K562 (cell line): ENCODE results near the gene DKC1. TPM values are rescaled to one million over a fixed set of nuclear protein-coding genes. Genes with fewer than 3 reads are reported as not detected.

Experiments used
- C11orf30 ChIP-seq: fragments of 450-650 bp; IDR thresholded peaks from 2 replicates; pipeline ENCODE4 v1.6.1; 2016; ENCODE audit warnings: low read depth, mild to moderate bottlenecking
- CBX3 ChIP-seq, 2 experiments: IDR thresholded peaks; 1 replicate in 1 of 2; 2 replicates in 1 of 2; pipeline ENCODE4 v1.6.1; 2012; ENCODE audit warnings: inconsistent platforms in 2 of 2, low read length in 2 of 2, borderline replicate concordance in 1 of 2, control low read depth in 1 of 2
- CTCF ChIP-seq, 3 experiments: IDR thresholded peaks in 2 of 3; conservative IDR thresholded peaks in 1 of 3; 2 replicates each; pipeline ENCODE4 v1.5.1; 2011 to 2012; ENCODE audit warnings: low read length in 3 of 3, mild to moderate bottlenecking in 3 of 3, control low read depth in 2 of 3, improper control_type of control experiment in 1 of 3, inconsistent platforms in 1 of 3, low read depth in 1 of 3, mixed read lengths in 1 of 3, moderate library complexity in 1 of 3; ENCODE audit not compliant: insufficient read depth in 2 of 3
- E2F5 ChIP-seq: sonication (generic); formaldehyde crosslinking; IDR thresholded peaks from 2 replicates; pipeline ENCODE4 v1.8.0; 2022; ENCODE audit warnings: mild to moderate bottlenecking, missing genetic modification reagents
- EGR1 ChIP-seq: fragments of 450-650 bp; conservative IDR thresholded peaks from 2 replicates; pipeline ENCODE4 v1.6.1; 2017; ENCODE audit warnings: mild to moderate bottlenecking
- ELK1 ChIP-seq: sonication (generic); formaldehyde crosslinking; IDR thresholded peaks from 2 replicates; pipeline ENCODE4 v1.8.1; 2022; ENCODE audit warnings: missing genetic modification reagents
- FOXP1 ChIP-seq: sonication (generic); formaldehyde crosslinking; IDR thresholded peaks from 2 replicates; pipeline ENCODE4 v1.8.0; 2022; ENCODE audit warnings: mild to moderate bottlenecking, missing genetic modification reagents
- ILK ChIP-seq: fragments of 450-650 bp; IDR thresholded peaks from 2 replicates; pipeline ENCODE4 v1.6.1; 2016; ENCODE audit warnings: missing genetic modification characterization, low read depth, mild to moderate bottlenecking, missing compliant biosample characterization, moderate library complexity, borderline replicate concordance
- KDM4B ChIP-seq, 2 experiments: fragments of 450-650 bp in 1 of 2; sonication (generic) in 1 of 2; IDR thresholded peaks; 2 replicates each; pipeline ENCODE4 v1.6.1; 2016 to 2017; ENCODE audit warnings: borderline replicate concordance in 2 of 2, antibody characterized with exemption in 1 of 2, low read depth in 1 of 2, mild to moderate bottlenecking in 1 of 2
- MEIS2 ChIP-seq: fragments of 450-650 bp; IDR thresholded peaks from 2 replicates; pipeline ENCODE4 v1.6.1; 2014; ENCODE audit warnings: mild to moderate bottlenecking; ENCODE audit not compliant: partially characterized antibody
- MXD1 ChIP-seq: fragments of 250-450 bp; sonication (Bioruptor Pico); IDR thresholded peaks from 2 replicates; pipeline ENCODE4 v1.8.0; 2021; ENCODE audit warnings: borderline replicate concordance, mild to moderate bottlenecking, moderate library complexity; ENCODE audit not compliant: poor library complexity, severe bottlenecking
- PKNOX1 ChIP-seq: fragments of 450-650 bp; IDR thresholded peaks from 2 replicates; pipeline ENCODE4 v1.6.1; 2016
- POLR2AphosphoS5 ChIP-seq: IDR thresholded peaks from 2 replicates; pipeline ENCODE4 v1.6.1; 2011; ENCODE audit warnings: mild to moderate bottlenecking, low read depth, low read length, moderate library complexity; ENCODE audit not compliant: control insufficient read depth, insufficient read depth
- ZBTB2 ChIP-seq: fragments of 450-650 bp; IDR thresholded peaks from 2 replicates; pipeline ENCODE4 v1.6.1; 2016; ENCODE audit warnings: antibody characterized with exemption
- ZBTB7A ChIP-seq: IDR thresholded peaks from 2 replicates; pipeline ENCODE4 v1.6.1; 2011; ENCODE audit warnings: low read depth, mild to moderate bottlenecking, low read length, moderate library complexity, borderline replicate concordance; ENCODE audit not compliant: control insufficient read depth
- ZFX ChIP-seq: sonication (generic); formaldehyde crosslinking; IDR thresholded peaks from 2 replicates; pipeline ENCODE4 v1.8.0; 2022; ENCODE audit warnings: mild to moderate bottlenecking, missing genetic modification reagents, moderate library complexity
- ZNF184 ChIP-seq: sonication (generic); formaldehyde crosslinking; IDR thresholded peaks from 2 replicates; pipeline ENCODE4 v1.5.0; 2020; ENCODE audit warnings: missing genetic modification reagents
- ZNF644 ChIP-seq: fragments of 200-800 bp; sonication (Bioruptor generic); IDR thresholded peaks from 2 replicates; pipeline ENCODE4 v1.6.1; 2016; ENCODE audit warnings: low read depth, missing genetic modification characterization, missing compliant biosample characterization
- polyA plus RNA-seq, 8 experiments: library from polyadenylated mRNA; depleted of rRNA in 4 of 8; stranded (reverse) in 5 of 8; unstranded in 3 of 8; fragments of >200 nt; fragmentation: Nextera tagmentation in 2 of 8; fragmentation: Illumina TruSeq in 1 of 8; extraction: Ambion mirVana in 2 of 8; extraction: Trizol in 1 of 8; gene quantifications; 2 replicates each; pipeline versions ENCODE4 v1.2.1 to v1.2.3, GENCODE V29; 2011 to 2014; ENCODE audit warnings: inconsistent platforms in 1 of 8, missing spikeins in 1 of 8
- total RNA-seq, 7 experiments: library from RNA; depleted of rRNA in 6 of 7; stranded (reverse); fragments of >200 nt in 6 of 7; fragmentation: Illumina TruSeq in 2 of 7; extraction: Trizol in 2 of 7; gene quantifications; 2 replicates each; pipeline versions ENCODE4 v1.2.1 to v1.2.3, GENCODE V29; 2011 to 2021; ENCODE audit warnings: low replicate concordance in 1 of 7

The DKC1 gene
- total and polyA plus RNA-seq, 9 of the 15 experiments (the other 6 are each of a cell fraction or from before 2014, with no cell fraction given), result 205 to 313 (median 219) TPM

GRCh38 chrX:154762537-154763296 is at the start of gene DKC1 (continued):
- no peak for TF ChIP-seq CTCF (IDR thresholded peaks at IDR 0.05 in 2 of 3, conservative IDR thresholded peaks at IDR 0.05 in 1 of 3; ENCODE audit: insufficient read depth in 2 of 3, low read depth in 1 of 3, low read length in 3 of 3)
- no peak for TF ChIP-seq PKNOX1
- no peak for TF ChIP-seq ELK1 (CRISPR knock-in tag)
- peak; percentile 93 for TF ChIP-seq ZBTB2
- TF ChIP-seq MEIS2, result peak; percentile 91
- peak; percentile 51; the same call in 1 of the 2 replicates for TF ChIP-seq POLR2AphosphoS5
- TF ChIP-seq C11orf30, result 0 out of 2 replicates have a peak, but pooled peaks have one; percentile 21
- no peak for TF ChIP-seq KDM4B (IDR thresholded peaks at IDR 0.05; ENCODE audit: borderline replicate concordance in 2 of 2, low read depth in 1 of 2)
- no peak; the same call in 1 of the 2 replicates for TF ChIP-seq FOXP1 (CRISPR knock-in tag)
- TF ChIP-seq CBX3 (IDR thresholded peaks at IDR 0.05; ENCODE audit: borderline replicate concordance in 1 of 2, low read length in 2 of 2), result peak in 1 of 2 experiments; percentile 43; a peak in 1 of 3 replicates
- TF ChIP-seq E2F5 (CRISPR knock-in tag), result no peak
- TF ChIP-seq ILK (tag), result no peak
- TF ChIP-seq ZBTB7A, result no peak
- no peak for TF ChIP-seq ZNF644 (tag)
- TF ChIP-seq EGR1, result peak; percentile 81
- TF ChIP-seq ZFX (CRISPR knock-in tag), result peak; percentile 73
- no peak for TF ChIP-seq ZNF184 (CRISPR knock-in tag)
- peak; percentile 18 for TF ChIP-seq MXD1
